GM10266 (cell line): ENCODE data around the gene TNFRSF14.

Experiments
- DNase-seq: peaks from one replicate; pipeline ENCODE4 v3.0.0; 2012; ENCODE audit errors: extremely low spot score
- CTCF ChIP-seq: IDR thresholded peaks from 2 replicates; pipeline ENCODE4 v1.5.1; 2012; ENCODE audit warnings: mild to moderate bottlenecking, low read depth; ENCODE audit not compliant: control insufficient read depth, insufficient read depth; ENCODE audit errors: missing control alignments

Gene TNFRSF14

GRCh38 chr1:2534687-2535441 is 21.3 kb upstream of the TNFRSF14 start:
- no peak for DNase-seq
- no peak for TF ChIP-seq CTCF

- DNase-seq = no peak
- TF ChIP-seq CTCF = no peak
These were observed 20.7 kb upstream of the TNFRSF14 start for GRCh38 chr1:2535455-2535854.

- no peak for DNase-seq
- no peak for TF ChIP-seq CTCF
These were observed 20.2 kb upstream of the TNFRSF14 start for GRCh38 chr1:2535981-2536380.

GRCh38 chr1:2537784-2538115 is 18.4 kb upstream of the TNFRSF14 start:
- DNase-seq = no peak
- TF ChIP-seq CTCF = no peak

GRCh38 chr1:2538376-2538775 is 17.8 kb upstream of the TNFRSF14 start:
- no peak for TF ChIP-seq CTCF
- DNase-seq = no peak

GRCh38 chr1:2538872-2539271 is 17.3 kb upstream of the TNFRSF14 start:
- no peak for TF ChIP-seq CTCF
- DNase-seq = no peak

GRCh38 chr1:2539312-2539907 is 16.8 kb upstream of the TNFRSF14 start:
- no peak for DNase-seq
- TF ChIP-seq CTCF = peak; percentile 33
